Neural progenitor cell (in vitro differentiated cells): ENCODE results near the gene PMS1. TPM values are rescaled to one million over a fixed set of nuclear protein-coding genes. Genes with fewer than 3 reads are reported as not detected.
A peak's percentile ranks its signal among the peaks of the same experiment; 100 is the strongest.

Experiments used
- DNase-seq: peaks from one replicate; pipeline ENCODE4 v3.0.0-alpha.2; 2016; ENCODE audit warnings: low spot score
- H2AFZ ChIP-seq: fragments of 200-600 bp; sonication (generic); replicated peaks from 2 replicates; pipeline ENCODE4 v1.6.1; 2016; ENCODE audit warnings: antibody characterized with exemption
- H3F3A ChIP-seq: fragments of 200-600 bp; sonication (generic); 2 replicates; pipeline ENCODE4 v1.6.1; 2016; ENCODE audit warnings: antibody characterized with exemption, low read depth
- H3K27ac ChIP-seq: fragments of 200-600 bp; sonication (generic); 2 replicates; pipeline ENCODE4 v1.5.1; 2016; ENCODE audit warnings: mild to moderate bottlenecking
- H3K27me3 ChIP-seq: fragments of 200-600 bp; sonication (generic); 2 replicates; pipeline ENCODE4 v1.6.1; 2016; ENCODE audit warnings: mild to moderate bottlenecking, moderate library complexity
- H3K36me3 ChIP-seq: fragments of 200-600 bp; sonication (generic); 2 replicates; pipeline ENCODE4 v1.5.1; 2016
- H3K4me1 ChIP-seq: fragments of 200-600 bp; sonication (generic); 2 replicates; pipeline ENCODE4 v1.6.1; 2016; ENCODE audit warnings: mixed run types
- H3K4me2 ChIP-seq: fragments of 200-600 bp; sonication (generic); 2 replicates; pipeline ENCODE4 v1.6.1; 2016
- H3K4me3 ChIP-seq: fragments of 200-600 bp; sonication (generic); 2 replicates; pipeline ENCODE4 v1.5.1; 2016
- H3K79me2 ChIP-seq: fragments of 200-600 bp; sonication (generic); 2 replicates; pipeline ENCODE4 v1.6.1; 2016; ENCODE audit warnings: low read depth
- H3K9ac ChIP-seq: fragments of 200-600 bp; sonication (generic); 2 replicates; pipeline ENCODE4 v1.6.1; 2016
- H3K9me3 ChIP-seq: fragments of 200-600 bp; sonication (generic); 2 replicates; pipeline ENCODE4 v1.5.1; 2016; ENCODE audit warnings: low read depth
- H4K20me1 ChIP-seq: fragments of 200-600 bp; sonication (generic); 2 replicates; pipeline ENCODE4 v1.6.1; 2016; ENCODE audit warnings: low read depth
- H3K27ac Mint-ChIP-seq: 3 replicates; pipeline ENCODE4 v1.8.0; 2021; ENCODE audit warnings: mixed read lengths
- H3K27me3 Mint-ChIP-seq: 2 replicates; pipeline ENCODE4 v1.8.0; 2022; ENCODE audit warnings: low read depth, mild to moderate bottlenecking, inconsistent platforms, moderate library complexity, mixed read lengths; ENCODE audit not compliant: insufficient read depth
- H3K36me3 Mint-ChIP-seq: 3 replicates; pipeline ENCODE4 v1.8.0; 2021; ENCODE audit warnings: mixed read lengths
- H3K4me1 Mint-ChIP-seq: 3 replicates; pipeline ENCODE4 v1.8.0; 2021; ENCODE audit warnings: mixed read lengths
- H3K4me3 Mint-ChIP-seq: 3 replicates; pipeline ENCODE4 v1.8.0; 2021; ENCODE audit warnings: mild to moderate bottlenecking, moderate library complexity, mixed read lengths
- H3K9me3 Mint-ChIP-seq: 3 replicates; pipeline ENCODE4 v1.8.0; 2020; ENCODE audit warnings: mixed read lengths
- EZH2 ChIP-seq: fragments of 200-600 bp; sonication (generic); IDR thresholded peaks from 2 replicates; pipeline ENCODE4 v1.6.1; 2017; ENCODE audit warnings: antibody characterized with exemption, mild to moderate bottlenecking, moderate library complexity
- EZH2phosphoT487 ChIP-seq: fragments of 200-600 bp; sonication (generic); IDR thresholded peaks from 2 replicates; pipeline ENCODE4 v1.6.1; 2017; ENCODE audit warnings: antibody characterized with exemption
- total RNA-seq: library from RNA; depleted of rRNA; stranded (reverse); fragments of >200 nt; gene quantifications from 2 replicates; pipeline ENCODE4 v1.2.3, GENCODE V29; 2015; ENCODE audit warnings: low replicate concordance
- TF ChIP-seq, protein P1 (sequence below): fragments of 200-600 bp; sonication (generic); IDR thresholded peaks from 2 replicates; pipeline ENCODE4 v1.5.1; 2017; ENCODE audit warnings: antibody characterized with exemption, mild to moderate bottlenecking

Gene PMS1
- total RNA-seq, 1 donor from 2014 or later, result 97.9 TPM

DNA sequence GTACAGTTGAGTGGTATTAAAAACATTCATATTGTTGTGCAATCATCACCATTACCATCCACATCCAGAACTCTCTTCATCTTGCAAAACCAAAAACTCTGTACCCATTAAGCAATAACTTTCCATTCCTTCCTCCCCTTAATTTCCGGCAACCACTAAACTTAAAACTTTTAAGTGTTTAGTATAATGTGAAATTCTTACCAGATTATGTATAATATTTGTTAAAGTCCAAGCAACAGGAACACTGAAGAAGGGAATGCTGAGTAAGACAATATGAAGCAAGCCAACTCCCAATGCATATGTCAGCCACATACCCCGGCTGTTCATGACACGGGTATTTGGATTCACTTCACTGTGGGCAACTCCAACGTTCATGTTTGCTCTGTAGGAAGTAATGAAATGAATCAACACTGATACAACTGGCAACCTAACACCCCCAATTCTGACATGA, 2.0 kb upstream of the PMS1 start:
- H3K4me2 ChIP-seq, result peak overlapping the region; percentile 90
- H3K36me3 ChIP-seq, result peaks cover 17% of the 10 kb centered on the region
- no peaks in the 10 kb centered on the region for H3K9me3 Mint-ChIP-seq
- H3K27ac Mint-ChIP-seq, result no peak overlapping the region
- no peak for DNase-seq
- H3K4me1 ChIP-seq, result peaks cover 10% of the 10 kb centered on the region
- TF ChIP-seq EZH2phosphoT487 (no peak), EZH2 (no peak)
- TF ChIP-seq, protein P1, sequence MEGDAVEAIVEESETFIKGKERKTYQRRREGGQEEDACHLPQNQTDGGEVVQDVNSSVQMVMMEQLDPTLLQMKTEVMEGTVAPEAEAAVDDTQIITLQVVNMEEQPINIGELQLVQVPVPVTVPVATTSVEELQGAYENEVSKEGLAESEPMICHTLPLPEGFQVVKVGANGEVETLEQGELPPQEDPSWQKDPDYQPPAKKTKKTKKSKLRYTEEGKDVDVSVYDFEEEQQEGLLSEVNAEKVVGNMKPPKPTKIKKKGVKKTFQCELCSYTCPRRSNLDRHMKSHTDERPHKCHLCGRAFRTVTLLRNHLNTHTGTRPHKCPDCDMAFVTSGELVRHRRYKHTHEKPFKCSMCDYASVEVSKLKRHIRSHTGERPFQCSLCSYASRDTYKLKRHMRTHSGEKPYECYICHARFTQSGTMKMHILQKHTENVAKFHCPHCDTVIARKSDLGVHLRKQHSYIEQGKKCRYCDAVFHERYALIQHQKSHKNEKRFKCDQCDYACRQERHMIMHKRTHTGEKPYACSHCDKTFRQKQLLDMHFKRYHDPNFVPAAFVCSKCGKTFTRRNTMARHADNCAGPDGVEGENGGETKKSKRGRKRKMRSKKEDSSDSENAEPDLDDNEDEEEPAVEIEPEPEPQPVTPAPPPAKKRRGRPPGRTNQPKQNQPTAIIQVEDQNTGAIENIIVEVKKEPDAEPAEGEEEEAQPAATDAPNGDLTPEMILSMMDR, result no peak
- peaks cover 30% of the 10 kb centered on the region for H3K36me3 Mint-ChIP-seq
- H3K4me3 ChIP-seq, result peak overlapping the region; percentile 72
- peaks cover 76% of the 10 kb centered on the region for H3K79me2 ChIP-seq
- H3K9me3 ChIP-seq, result no peaks in the 10 kb centered on the region
- H3K27me3 ChIP-seq, result no peaks in the 10 kb centered on the region
- H3K4me1 Mint-ChIP-seq, result peaks cover 28% of the 10 kb centered on the region
- H2AFZ ChIP-seq, result no peak overlapping the region
- no peaks in the 10 kb centered on the region for H3K27me3 Mint-ChIP-seq
- H3K9ac ChIP-seq, result no peak overlapping the region
- peaks cover 7% of the 10 kb centered on the region for H3F3A ChIP-seq
- no peak overlapping the region for H3K27ac ChIP-seq
- no peaks in the 10 kb centered on the region for H4K20me1 ChIP-seq
- peak overlapping the region; percentile 87 for H3K4me3 Mint-ChIP-seq

DNA sequence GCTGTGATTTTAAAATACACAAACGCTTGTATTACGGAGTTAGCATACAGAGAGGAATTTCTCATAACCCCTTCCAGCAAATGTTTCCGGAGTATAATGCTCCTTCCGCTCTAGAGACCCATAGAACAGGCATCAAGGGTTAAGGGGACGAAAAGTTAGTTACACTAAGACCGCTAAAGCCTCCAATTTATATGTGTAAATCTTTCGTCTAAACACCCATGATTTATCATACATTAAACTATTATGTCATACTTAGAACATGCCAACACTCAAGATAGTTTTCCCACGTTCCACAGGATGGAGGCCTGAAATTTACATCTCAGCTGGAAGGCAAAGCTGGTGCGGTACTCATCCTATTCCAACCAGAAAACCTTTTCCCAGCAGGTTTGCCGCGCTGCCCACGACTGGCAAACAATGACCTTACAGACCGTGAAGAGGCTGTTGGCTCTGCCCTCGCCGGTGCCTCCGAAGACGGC, 761 bp upstream of the PMS1 start:
- peak overlapping the region; percentile 90 for H3K4me2 ChIP-seq
- TF ChIP-seq EZH2phosphoT487 (no peak), EZH2 (no peak)
- TF ChIP-seq, protein P1, result no peak
- no peaks in the 10 kb centered on the region for H3K9me3 ChIP-seq
- peak overlapping the region; percentile 72 for H3K4me3 ChIP-seq
- peaks cover 28% of the 10 kb centered on the region for H3K4me1 Mint-ChIP-seq
- peaks cover 7% of the 10 kb centered on the region for H3F3A ChIP-seq
- peaks cover 28% of the 10 kb centered on the region for H3K36me3 Mint-ChIP-seq
- H3K79me2 ChIP-seq, result peaks cover 89% of the 10 kb centered on the region
- peak overlapping the region; percentile 93 for H3K27ac ChIP-seq
- peaks cover 10% of the 10 kb centered on the region for H3K4me1 ChIP-seq
- H4K20me1 ChIP-seq, result no peaks in the 10 kb centered on the region
- no peaks in the 10 kb centered on the region for H3K27me3 Mint-ChIP-seq
- H3K9ac ChIP-seq, result peak overlapping the region; percentile 80
- peak overlapping the region; percentile 87 for H3K4me3 Mint-ChIP-seq
- peak overlapping the region; percentile 52 for H2AFZ ChIP-seq
- no peaks in the 10 kb centered on the region for H3K9me3 Mint-ChIP-seq
- no peaks in the 10 kb centered on the region for H3K27me3 ChIP-seq
- H3K27ac Mint-ChIP-seq, result peak overlapping the region; percentile 88
- H3K36me3 ChIP-seq, result peaks cover 17% of the 10 kb centered on the region
- DNase-seq, result no peak

DNA sequence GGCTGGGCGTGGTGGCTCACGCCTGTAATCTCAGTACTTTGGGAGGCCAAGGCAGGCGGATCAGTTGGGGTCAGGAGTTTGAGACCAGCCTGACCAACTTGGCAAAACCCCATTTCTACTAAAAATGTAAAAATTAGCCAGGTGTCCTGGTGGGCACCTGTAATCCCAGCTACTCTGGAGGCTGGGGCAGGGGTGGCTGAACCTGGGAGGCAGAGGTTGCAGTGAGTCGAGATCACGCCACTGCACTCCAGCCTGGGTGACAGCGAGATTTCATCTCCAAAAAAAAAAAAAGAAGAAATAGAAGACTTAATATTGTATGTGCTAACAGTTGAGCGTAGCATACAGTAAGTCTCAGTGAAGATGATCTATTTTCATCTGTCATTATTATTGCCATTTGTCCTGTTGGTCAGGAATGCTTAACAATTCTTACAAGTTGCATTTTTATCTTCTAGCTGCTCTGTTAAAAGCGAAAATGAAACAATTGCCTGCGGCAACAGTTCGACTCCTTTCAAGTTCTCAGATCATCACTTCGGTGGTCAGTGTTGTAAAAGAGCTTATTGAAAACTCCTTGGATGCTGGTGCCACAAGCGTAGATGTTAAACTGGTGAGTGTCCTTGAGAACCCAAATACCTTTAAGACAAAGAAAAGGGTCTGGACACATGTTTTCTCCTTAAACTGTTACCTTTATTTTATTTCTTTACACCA, 7.2 kb downstream of the PMS1 start:
- Histone ChIP-seq H3K4me2 (no peak overlapping the region), H3K9ac (no peak overlapping the region), H3K36me3 (peaks cover 30% of the 10 kb centered on the region), H3K9me3 (no peaks in the 10 kb centered on the region), H3K79me2 (peaks cover 66% of the 10 kb centered on the region), H3K4me1 (no peaks in the 10 kb centered on the region), H4K20me1 (peaks cover 19% of the 10 kb centered on the region), H3K27ac (no peak overlapping the region), H3K27me3 (no peaks in the 10 kb centered on the region), H3K4me3 (no peak overlapping the region), H3F3A (no peaks in the 10 kb centered on the region), H2AFZ (no peak overlapping the region)
- TF ChIP-seq EZH2 (no peak), EZH2phosphoT487 (no peak)
- TF ChIP-seq, protein P1, result no peak
- Mint-ChIP-seq H3K9me3 (no peaks in the 10 kb centered on the region), H3K36me3 (peaks cover 20% of the 10 kb centered on the region), H3K4me3 (no peak overlapping the region), H3K4me1 (no peaks in the 10 kb centered on the region), H3K27me3 (no peaks in the 10 kb centered on the region), H3K27ac (no peak overlapping the region)
- no peak for DNase-seq
